ENCODE results near the gene RCBTB2. TPM values are rescaled to one million over a fixed set of nuclear protein-coding genes. Genes with fewer than 3 reads are reported as not detected.
A peak's percentile ranks its signal among the peaks of the same experiment; 100 is the strongest.

The RCBTB2 gene
- total and polyA plus RNA-seq, 9 of the 15 experiments (the other 6 are each of a cell fraction or from before 2014, with no cell fraction given) = 0.91 to 3.3 (median 1.5) TPM

DNA sequence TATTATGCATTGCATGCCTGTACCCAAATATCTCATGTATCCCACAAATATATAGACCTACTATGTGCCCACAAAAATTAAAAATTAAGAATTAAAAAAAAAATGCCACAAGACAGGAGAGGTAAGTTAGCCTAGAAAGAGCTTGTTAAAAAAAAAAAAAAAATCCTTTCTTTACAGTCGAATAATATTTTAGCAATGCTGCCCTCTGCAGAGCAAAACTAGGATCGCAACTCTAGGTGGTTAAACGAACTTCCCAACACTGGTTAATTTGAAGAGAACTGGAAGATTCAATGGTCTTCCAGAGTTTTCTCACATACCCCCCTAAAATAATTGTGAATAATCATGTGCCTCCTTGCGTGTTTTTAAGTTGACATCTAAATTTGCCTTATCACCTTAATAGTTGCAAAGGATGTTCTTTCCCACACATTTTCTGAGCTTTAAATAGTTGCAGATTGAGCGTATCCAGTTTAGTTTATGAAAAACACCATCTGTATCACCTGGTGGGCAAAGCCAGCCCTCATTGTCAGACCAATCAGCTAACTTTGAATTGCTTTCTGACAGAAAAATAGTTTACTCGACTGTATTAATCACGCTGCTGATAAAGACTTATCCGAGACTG, 47.4 kb upstream of the RCBTB2 start (continued):
- no peak for TF ChIP-seq CBX8 (IDR thresholded peaks at IDR 0.05; ENCODE audit: borderline replicate concordance, extremely low read depth, low read depth, low read length, poor library complexity, severe bottlenecking)
- TF ChIP-seq DEAF1 (CRISPR knock-in tag; IDR thresholded peaks at IDR 0.05) = peak; percentile 64
- TF ChIP-seq, protein P1, sequence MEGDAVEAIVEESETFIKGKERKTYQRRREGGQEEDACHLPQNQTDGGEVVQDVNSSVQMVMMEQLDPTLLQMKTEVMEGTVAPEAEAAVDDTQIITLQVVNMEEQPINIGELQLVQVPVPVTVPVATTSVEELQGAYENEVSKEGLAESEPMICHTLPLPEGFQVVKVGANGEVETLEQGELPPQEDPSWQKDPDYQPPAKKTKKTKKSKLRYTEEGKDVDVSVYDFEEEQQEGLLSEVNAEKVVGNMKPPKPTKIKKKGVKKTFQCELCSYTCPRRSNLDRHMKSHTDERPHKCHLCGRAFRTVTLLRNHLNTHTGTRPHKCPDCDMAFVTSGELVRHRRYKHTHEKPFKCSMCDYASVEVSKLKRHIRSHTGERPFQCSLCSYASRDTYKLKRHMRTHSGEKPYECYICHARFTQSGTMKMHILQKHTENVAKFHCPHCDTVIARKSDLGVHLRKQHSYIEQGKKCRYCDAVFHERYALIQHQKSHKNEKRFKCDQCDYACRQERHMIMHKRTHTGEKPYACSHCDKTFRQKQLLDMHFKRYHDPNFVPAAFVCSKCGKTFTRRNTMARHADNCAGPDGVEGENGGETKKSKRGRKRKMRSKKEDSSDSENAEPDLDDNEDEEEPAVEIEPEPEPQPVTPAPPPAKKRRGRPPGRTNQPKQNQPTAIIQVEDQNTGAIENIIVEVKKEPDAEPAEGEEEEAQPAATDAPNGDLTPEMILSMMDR (IDR thresholded peaks at IDR 0.05 in 2 of 3, conservative IDR thresholded peaks at IDR 0.05 in 1 of 3; ENCODE audit: insufficient read depth in 2 of 3, low read depth in 1 of 3, low read length in 3 of 3) = peak; percentile 43 to 73 (median 58); a peak in 5 of 6 replicates
- TF ChIP-seq C11orf30 (IDR thresholded peaks at IDR 0.05; ENCODE audit: low read depth) = no peak
- TF ChIP-seq TOE1 (IDR thresholded peaks at IDR 0.05; ENCODE audit: borderline replicate concordance) = no peak
- no peak for TF ChIP-seq TOE1 (CRISPR knock-in tag; IDR thresholded peaks at IDR 0.05; ENCODE audit: borderline replicate concordance, low read depth)
- peak; percentile 77 to 80 for TF ChIP-seq RAD21 (CRISPR knock-in tag; conservative IDR thresholded peaks at IDR 0.05 in 1 of 2, IDR thresholded peaks at IDR 0.05 in 1 of 2)
- TF ChIP-seq, protein P2, sequence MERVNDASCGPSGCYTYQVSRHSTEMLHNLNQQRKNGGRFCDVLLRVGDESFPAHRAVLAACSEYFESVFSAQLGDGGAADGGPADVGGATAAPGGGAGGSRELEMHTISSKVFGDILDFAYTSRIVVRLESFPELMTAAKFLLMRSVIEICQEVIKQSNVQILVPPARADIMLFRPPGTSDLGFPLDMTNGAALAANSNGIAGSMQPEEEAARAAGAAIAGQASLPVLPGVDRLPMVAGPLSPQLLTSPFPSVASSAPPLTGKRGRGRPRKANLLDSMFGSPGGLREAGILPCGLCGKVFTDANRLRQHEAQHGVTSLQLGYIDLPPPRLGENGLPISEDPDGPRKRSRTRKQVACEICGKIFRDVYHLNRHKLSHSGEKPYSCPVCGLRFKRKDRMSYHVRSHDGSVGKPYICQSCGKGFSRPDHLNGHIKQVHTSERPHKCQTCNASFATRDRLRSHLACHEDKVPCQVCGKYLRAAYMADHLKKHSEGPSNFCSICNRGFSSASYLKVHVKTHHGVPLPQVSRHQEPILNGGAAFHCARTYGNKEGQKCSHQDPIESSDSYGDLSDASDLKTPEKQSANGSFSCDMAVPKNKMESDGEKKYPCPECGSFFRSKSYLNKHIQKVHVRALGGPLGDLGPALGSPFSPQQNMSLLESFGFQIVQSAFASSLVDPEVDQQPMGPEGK (CRISPR knock-in tag; IDR thresholded peaks at IDR 0.05; ENCODE audit: borderline replicate concordance) = no peak
- no peak for TF ChIP-seq CREM (IDR thresholded peaks at IDR 0.05; ENCODE audit: low read depth)
- TF ChIP-seq, protein P3, sequence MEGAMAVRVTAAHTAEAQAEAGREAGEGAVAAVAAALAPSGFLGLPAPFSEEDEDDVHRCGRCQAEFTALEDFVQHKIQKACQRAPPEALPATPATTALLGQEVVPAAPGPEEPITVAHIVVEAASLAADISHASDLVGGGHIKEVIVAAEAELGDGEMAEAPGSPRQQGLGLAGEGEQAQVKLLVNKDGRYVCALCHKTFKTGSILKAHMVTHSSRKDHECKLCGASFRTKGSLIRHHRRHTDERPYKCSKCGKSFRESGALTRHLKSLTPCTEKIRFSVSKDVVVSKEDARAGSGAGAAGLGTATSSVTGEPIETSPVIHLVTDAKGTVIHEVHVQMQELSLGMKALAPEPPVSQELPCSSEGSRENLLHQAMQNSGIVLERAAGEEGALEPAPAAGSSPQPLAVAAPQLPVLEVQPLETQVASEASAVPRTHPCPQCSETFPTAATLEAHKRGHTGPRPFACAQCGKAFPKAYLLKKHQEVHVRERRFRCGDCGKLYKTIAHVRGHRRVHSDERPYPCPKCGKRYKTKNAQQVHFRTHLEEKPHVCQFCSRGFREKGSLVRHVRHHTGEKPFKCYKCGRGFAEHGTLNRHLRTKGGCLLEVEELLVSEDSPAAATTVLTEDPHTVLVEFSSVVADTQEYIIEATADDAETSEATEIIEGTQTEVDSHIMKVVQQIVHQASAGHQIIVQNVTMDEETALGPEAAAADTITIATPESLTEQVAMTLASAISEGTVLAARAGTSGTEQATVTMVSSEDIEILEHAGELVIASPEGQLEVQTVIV (CRISPR knock-in tag; IDR thresholded peaks at IDR 0.05; ENCODE audit: borderline replicate concordance) = no peak
- TF ChIP-seq ZNF263 (CRISPR knock-in tag; IDR thresholded peaks at IDR 0.05; ENCODE audit: borderline replicate concordance) = no peak
- no peak for TF ChIP-seq NFYB (IDR thresholded peaks at IDR 0.05; ENCODE audit: extremely low read depth, insufficient read length)
- no peak for TF ChIP-seq SRSF3 (IDR thresholded peaks at IDR 0.05; ENCODE audit: insufficient read depth, low read length)
- no peak for TF ChIP-seq NR1H2 (CRISPR knock-in tag; IDR thresholded peaks at IDR 0.05)
- no peak for TF ChIP-seq JUNB (CRISPR knock-in tag; conservative IDR thresholded peaks at IDR 0.05)
- peak; percentile 42; the same call in 1 of the 2 replicates for TF ChIP-seq SMC3 (conservative IDR thresholded peaks at IDR 0.05; ENCODE audit: insufficient read depth, low read depth, low read length)
- TF ChIP-seq TSC22D4 (tag; IDR thresholded peaks at IDR 0.05) = no peak
